ENCODE results near the gene BANP.
A peak's percentile ranks its signal among the peaks of the same experiment; 100 is the strongest.
"Not testable (repeated sequence)": the region's sequence is repeated elsewhere in the genome, so short reads cannot be mapped to it uniquely, and the experiment has no call there.

The BANP gene

GRCh38 chr16:87950765-87951551, at the start of gene BANP:
TSS of gene BANP (plus strand) at chr16:87951434. CDS start at chr16:87975116, 23,682 bp downstream.
- DNase-seq (ENCODE audit: extremely low spot score): peak; percentile 96
- TF ChIP-seq HDGF (IDR thresholded peaks at IDR 0.05; ENCODE audit: borderline replicate concordance) (no peak), FOXA1 (IDR thresholded peaks at IDR 0.05) (no peak), ARNT (IDR thresholded peaks at IDR 0.05) (0 out of 2 replicates have a peak, but pooled peaks have one; percentile 53), ELF4 (IDR thresholded peaks at IDR 0.05) (peak; percentile 94), TARDBP (IDR thresholded peaks at IDR 0.05) (no peak), NFRKB (IDR thresholded peaks at IDR 0.05) (peak; percentile 57), SP1 (IDR thresholded peaks at IDR 0.05) (no peak), L3MBTL2 (conservative IDR thresholded peaks at IDR 0.05) (peak; percentile 94), FOXM1 (IDR thresholded peaks at IDR 0.05; ENCODE audit: borderline replicate concordance) (0 out of 2 replicates have a peak, but pooled peaks have one; percentile 34), BHLHE40 (IDR thresholded peaks at IDR 0.05; ENCODE audit: borderline replicate concordance) (no peak), SUZ12 (IDR thresholded peaks at IDR 0.05) (peak; percentile 91), ZNF384 (IDR thresholded peaks at IDR 0.05) (no peak), CTBP1 (IDR thresholded peaks at IDR 0.05; ENCODE audit: borderline replicate concordance) (peak; percentile 76)
- CTCF ChIA-PET: no interaction called here
- POLR2A ChIA-PET: interaction anchor here (0.6 to 1.5 kb wide), 10 partner anchors 10 to 620 kb away, joined by 3 to 9 read pairs (median 4); no protein-coding TSS in a partner anchor

GRCh38 chr16:87904963-87905362, 46.3 kb upstream of the BANP start:
- POLR2A ChIA-PET; DNase-seq (ENCODE audit: extremely low spot score): not testable (repeated sequence)
- CTCF ChIA-PET: interaction anchor here (0.7 to 1.3 kb wide), 2 partner anchors 34 to 126 kb away, joined by 3 read pairs; no protein-coding TSS in a partner anchor

- POLR2A ChIA-PET; DNase-seq (ENCODE audit: extremely low spot score): not testable (repeated sequence)
- CTCF ChIA-PET: interaction anchor here (1.3 kb wide), 1 partner anchor 127 kb away, joined by 3 read pairs; no protein-coding TSS in a partner anchor
These were observed 45.7 kb upstream of the BANP start for GRCh38 chr16:87905521-87905920.

GRCh38 chr16:87908101-87908500, 43.1 kb upstream of the BANP start:
- POLR2A ChIA-PET; CTCF ChIA-PET; DNase-seq (ENCODE audit: extremely low spot score): not testable (repeated sequence)

- CTCF ChIA-PET: interaction anchor here (0.7 kb wide), 1 partner anchor 9 kb away, joined by 5 read pairs; no protein-coding TSS in a partner anchor
- peak; percentile 74 for DNase-seq (ENCODE audit: extremely low spot score)
- POLR2A ChIA-PET: not testable (repeated sequence)
These were observed 41.9 kb upstream of the BANP start for GRCh38 chr16:87909203-87909935.

- CTCF ChIA-PET; POLR2A ChIA-PET; DNase-seq (ENCODE audit: extremely low spot score): not testable (repeated sequence)
These were observed 40.0 kb upstream of the BANP start for GRCh38 chr16:87911106-87911763.

GRCh38 chr16:87912691-87913090, 38.5 kb upstream of the BANP start:
- CTCF ChIA-PET; DNase-seq (ENCODE audit: extremely low spot score); POLR2A ChIA-PET: not testable (repeated sequence)

- DNase-seq (ENCODE audit: extremely low spot score); POLR2A ChIA-PET: not testable (repeated sequence)
- CTCF ChIA-PET: interaction anchor here (1.3 to 1.5 kb wide), 2 partner anchors 11 to 135 kb away, joined by 4 read pairs; no protein-coding TSS in a partner anchor
These were observed 37.1 kb upstream of the BANP start for GRCh38 chr16:87914021-87914725.

GRCh38 chr16:87914812-87915211, 36.4 kb upstream of the BANP start:
- DNase-seq (ENCODE audit: extremely low spot score): no peak
- TF ChIP-seq HDGF (IDR thresholded peaks at IDR 0.05; ENCODE audit: borderline replicate concordance): no peak
- no peak for TF ChIP-seq FOXK2 (IDR thresholded peaks at IDR 0.05)
- no peak for TF ChIP-seq LEF1 (IDR thresholded peaks at IDR 0.05; ENCODE audit: borderline replicate concordance)
- TF ChIP-seq ZNF384 (IDR thresholded peaks at IDR 0.05): no peak
- TF ChIP-seq PKNOX1 (IDR thresholded peaks at IDR 0.05): no peak
- TF ChIP-seq SP1 (IDR thresholded peaks at IDR 0.05): no peak
- TF ChIP-seq FOXM1 (IDR thresholded peaks at IDR 0.05; ENCODE audit: borderline replicate concordance): no peak
- POLR2A ChIA-PET: no interaction called here
- CTCF ChIA-PET: interaction anchor here (1.3 to 1.5 kb wide), 2 partner anchors 10 to 136 kb away, joined by 4 read pairs; no protein-coding TSS in a partner anchor

All from HEK293T (cell line).